Liver (tissue), 9 donors: Measurements from ENCODE around the gene SRP9. TPM values are rescaled to one million over a fixed set of nuclear protein-coding genes. Genes with fewer than 3 reads are reported as not detected.
"Not testable (repeated sequence)": the region's sequence is repeated elsewhere in the genome, so short reads cannot be mapped to it uniquely, and the experiment has no call there.

Experiments
- DNase-seq: peaks from one replicate; pipeline ENCODE4 v3.0.0-alpha.2; 2017; ENCODE audit warnings: low spot score
- H3K27ac ChIP-seq, 2 donors: one replicate each; pipeline ENCODE4 v1.7.0; 2013; ENCODE audit warnings: inconsistent platforms in 2 of 2, low read length in 2 of 2, control low read depth in 1 of 2, low read depth in 1 of 2, mild to moderate bottlenecking in 1 of 2
- H3K27me3 ChIP-seq, 4 donors: one replicate each; pipeline versions ENCODE4 v1.6.1 to v1.7.0; 2013; ENCODE audit warnings: low read length in 3 of 4, inconsistent platforms in 1 of 4, mild to moderate bottlenecking in 1 of 4, moderate library complexity in 1 of 4; ENCODE audit not compliant: control insufficient read depth in 4 of 4, insufficient read depth in 4 of 4
- H3K36me3 ChIP-seq, 4 donors: one replicate each; pipeline versions ENCODE4 v1.6.1 to v1.7.0; 2013; ENCODE audit warnings: low read length in 3 of 4, mild to moderate bottlenecking in 3 of 4, low read depth in 1 of 4, moderate library complexity in 1 of 4; ENCODE audit not compliant: control insufficient read depth in 4 of 4, insufficient read depth in 3 of 4
- H3K4me1 ChIP-seq, 4 donors: one replicate each; pipeline versions ENCODE4 v1.6.1 to v1.7.0; 2013; ENCODE audit warnings: low read length in 3 of 4, mild to moderate bottlenecking in 3 of 4, moderate library complexity in 1 of 4; ENCODE audit not compliant: control insufficient read depth in 4 of 4, insufficient read depth in 4 of 4
- H3K4me3 ChIP-seq, 3 donors: one replicate each; pipeline versions ENCODE4 v1.6.1 to v1.7.0; 2013; ENCODE audit warnings: low read length in 3 of 3, control low read depth in 1 of 3, low read depth in 1 of 3, mild to moderate bottlenecking in 1 of 3
- H3K9ac ChIP-seq, 2 donors: one replicate each; pipeline ENCODE4 v1.7.0; 2013; ENCODE audit warnings: low read length in 2 of 2, mild to moderate bottlenecking in 2 of 2, moderate library complexity in 2 of 2, control low read depth in 1 of 2, low read depth in 1 of 2
- H3K9me3 ChIP-seq, 4 donors: one replicate each; pipeline versions ENCODE4 v1.6.1 to v1.7.0; 2013; ENCODE audit warnings: low read length in 3 of 4; ENCODE audit not compliant: control insufficient read depth in 4 of 4
- HNF4A ChIP-seq, 2 donors: conservative IDR thresholded peaks; 2 replicates each; pipeline ENCODE4 v1.6.1; 2016; ENCODE audit warnings: antibody characterized with exemption in 2 of 2, mild to moderate bottlenecking in 2 of 2
- NR2F2 ChIP-seq: IDR thresholded peaks from 2 replicates; pipeline ENCODE4 v1.6.1; 2016; ENCODE audit warnings: antibody characterized with exemption
- RAD21 ChIP-seq, 2 donors: IDR thresholded peaks; 2 replicates each; pipeline ENCODE4 v1.6.1; 2016; ENCODE audit warnings: antibody characterized with exemption in 2 of 2, mild to moderate bottlenecking in 2 of 2
- RXRA ChIP-seq, 2 donors: IDR thresholded peaks; 2 replicates each; pipeline ENCODE4 v1.6.1; 2017 to 2018; ENCODE audit warnings: antibody characterized with exemption in 2 of 2, mild to moderate bottlenecking in 1 of 2
- WGBS: extraction: QIAGEN DNeasy Blood & Tissue Kit; methylation state at CpG from one replicate; pipeline ENCODE4 v1.1.7; 2013; 5-methylcytosine and 5-hydroxymethylcytosine counted together
- polyA plus RNA-seq, 2 donors: library from polyadenylated mRNA; stranded (reverse) in 1 of 2; unstranded in 1 of 2; fragments of 200-250 nt in 1 of 2; fragments of >200 nt in 1 of 2; fragmentation: Nextera tagmentation in 1 of 2; extraction: Ambion mirVana in 1 of 2; gene quantifications; one replicate each; pipeline versions ENCODE4 v1.2.1 to v1.2.3, GENCODE V29; 2013 to 2015
- total RNA-seq, 2 donors: library from RNA; depleted of rRNA; stranded (reverse); fragments of >200 nt; gene quantifications; one replicate each; pipeline ENCODE4 v1.2.3, GENCODE V29; 2014
- TF ChIP-seq, protein P1 (sequence below): IDR thresholded peaks from 2 replicates; pipeline ENCODE4 v1.6.1; 2016; ENCODE audit warnings: antibody characterized with exemption
- TF ChIP-seq, protein P2 (sequence below): IDR thresholded peaks from 2 replicates; pipeline ENCODE4 v1.6.1; 2016; ENCODE audit warnings: antibody characterized with exemption, mild to moderate bottlenecking
- TF ChIP-seq, protein P3 (sequence below): IDR thresholded peaks from 2 replicates; pipeline ENCODE4 v1.6.1; 2016; ENCODE audit warnings: antibody characterized with exemption
- donor health status: healthy.
- donor health status: healthy.
- donor health status: healthy.
- donor health status: healthy.
- donor health status: healthy.

The SRP9 gene
- total and polyA plus RNA-seq, 4 donors = 152 to 179 (median 154) TPM

DNA sequence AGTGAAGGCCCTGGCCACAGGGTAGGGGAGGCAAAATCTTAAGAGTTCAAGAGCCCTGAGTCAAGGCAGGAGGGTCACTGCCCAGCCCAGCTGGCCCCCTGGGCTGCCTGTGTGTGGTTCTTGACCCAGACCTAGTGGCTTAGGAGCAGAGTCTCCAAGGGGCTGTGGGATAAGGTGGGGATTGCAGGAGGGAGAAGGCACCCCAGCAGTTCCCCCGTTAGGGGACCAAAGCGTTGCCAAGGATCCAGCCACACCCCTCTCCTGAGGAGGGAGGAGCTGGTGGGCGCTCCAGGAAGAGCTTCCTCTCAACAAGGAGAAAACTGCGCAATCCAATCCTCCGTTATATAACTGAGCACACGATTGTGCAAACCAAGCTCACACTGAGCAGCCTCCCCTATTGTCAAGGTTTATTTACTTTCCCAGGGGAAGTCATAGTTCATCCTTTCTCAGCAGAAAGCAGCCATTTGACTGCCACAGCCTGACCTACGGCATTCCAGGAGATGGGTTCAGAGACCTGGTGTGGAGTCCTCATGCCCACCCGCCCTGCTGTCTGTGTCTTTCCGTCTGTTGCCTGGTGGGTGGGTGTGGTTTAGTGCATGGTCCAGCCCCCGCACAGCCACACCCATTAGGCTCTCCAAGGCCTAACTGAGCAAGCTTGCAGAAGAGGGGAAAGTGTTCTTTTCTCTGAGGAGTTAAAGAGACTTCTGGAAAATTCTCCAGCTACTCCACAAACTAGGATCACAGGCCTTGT is 35.8 kb downstream of the SRP9 start (continued):
- TF ChIP-seq HNF4A (conservative IDR thresholded peaks at IDR 0.05) (peak; percentile 90 to 95), RXRA (IDR thresholded peaks at IDR 0.05) (peak; percentile 99), RAD21 (IDR thresholded peaks at IDR 0.05) (peak; percentile 45 to 63), NR2F2 (peak; percentile 96)

DNA sequence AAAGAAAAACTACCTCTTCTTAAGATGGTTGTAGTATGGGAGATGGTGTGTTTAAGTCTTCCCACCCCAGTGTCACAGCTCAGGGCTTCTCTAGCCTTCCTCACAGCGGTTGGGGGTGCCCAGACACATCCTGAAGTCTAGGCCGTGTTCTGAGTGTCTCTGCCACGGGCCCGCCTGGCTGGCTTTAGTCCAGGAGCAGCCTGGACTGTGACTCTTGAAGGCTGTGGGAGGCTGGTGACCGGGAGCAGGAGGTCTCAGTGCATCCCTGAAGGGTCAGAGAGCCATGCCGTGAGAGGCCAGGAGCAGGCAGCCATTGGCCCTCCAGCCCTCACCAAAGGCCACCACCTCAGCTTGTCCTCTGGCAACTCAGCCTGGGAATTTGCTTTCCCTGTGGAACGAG is 36.8 kb downstream of the SRP9 start:
- Histone ChIP-seq H3K4me1 (peaks cover 36 to 75% (median 70%) of the 10 kb centered on the region in 4 donors), H3K36me3 (no peaks in the 10 kb centered on the region), H3K27me3 (no peaks in the 10 kb centered on the region), H3K4me3 (no peak overlapping the region), H3K9me3 (no peaks in the 10 kb centered on the region), H3K9ac (no peak overlapping the region), H3K27ac (peak overlapping the region; percentile 75 to 93)
- 35% methylated on average over 7 of the region's 7 CpGs for WGBS
- TF ChIP-seq NR2F2 = peak; percentile 22
- TF ChIP-seq, protein P1, sequence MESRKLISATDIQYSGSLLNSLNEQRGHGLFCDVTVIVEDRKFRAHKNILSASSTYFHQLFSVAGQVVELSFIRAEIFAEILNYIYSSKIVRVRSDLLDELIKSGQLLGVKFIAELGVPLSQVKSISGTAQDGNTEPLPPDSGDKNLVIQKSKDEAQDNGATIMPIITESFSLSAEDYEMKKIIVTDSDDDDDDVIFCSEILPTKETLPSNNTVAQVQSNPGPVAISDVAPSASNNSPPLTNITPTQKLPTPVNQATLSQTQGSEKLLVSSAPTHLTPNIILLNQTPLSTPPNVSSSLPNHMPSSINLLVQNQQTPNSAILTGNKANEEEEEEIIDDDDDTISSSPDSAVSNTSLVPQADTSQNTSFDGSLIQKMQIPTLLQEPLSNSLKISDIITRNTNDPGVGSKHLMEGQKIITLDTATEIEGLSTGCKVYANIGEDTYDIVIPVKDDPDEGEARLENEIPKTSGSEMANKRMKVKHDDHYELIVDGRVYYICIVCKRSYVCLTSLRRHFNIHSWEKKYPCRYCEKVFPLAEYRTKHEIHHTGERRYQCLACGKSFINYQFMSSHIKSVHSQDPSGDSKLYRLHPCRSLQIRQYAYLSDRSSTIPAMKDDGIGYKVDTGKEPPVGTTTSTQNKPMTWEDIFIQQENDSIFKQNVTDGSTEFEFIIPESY = no peak
- no peak for DNase-seq

DNA sequence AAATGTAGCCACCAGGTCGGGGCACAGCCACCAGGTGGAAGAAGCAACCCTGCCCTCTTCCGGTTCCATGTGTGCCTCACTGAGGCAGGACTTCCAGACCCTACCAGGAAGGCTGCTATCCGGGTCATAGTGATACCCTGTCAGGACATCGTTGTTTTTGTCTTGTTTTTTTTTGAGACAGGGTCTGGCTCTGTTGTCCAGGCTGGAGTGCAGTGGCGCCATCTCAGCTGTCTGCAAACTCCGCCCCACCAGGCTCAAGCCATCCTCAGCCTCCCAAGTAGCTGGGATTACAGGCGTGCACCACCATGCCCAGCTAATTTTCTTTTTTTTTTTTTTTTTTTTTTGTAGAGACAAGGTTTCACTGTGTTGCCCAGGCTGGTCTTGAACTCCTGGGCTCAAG is 37.5 kb downstream of the SRP9 start:
- DNase-seq, H3K9ac ChIP-seq, H3K27me3 ChIP-seq, H3K36me3 ChIP-seq, H3K4me3 ChIP-seq, H3K9me3 ChIP-seq: not testable (repeated sequence)
- H3K4me1 ChIP-seq = peaks cover 36 to 79% (median 76%) of the 10 kb centered on the region in 4 donors
- WGBS = 86% methylated on average over 7 of the region's 7 CpGs
- peak overlapping the region; percentile 75 to 93 for H3K27ac ChIP-seq

DNA sequence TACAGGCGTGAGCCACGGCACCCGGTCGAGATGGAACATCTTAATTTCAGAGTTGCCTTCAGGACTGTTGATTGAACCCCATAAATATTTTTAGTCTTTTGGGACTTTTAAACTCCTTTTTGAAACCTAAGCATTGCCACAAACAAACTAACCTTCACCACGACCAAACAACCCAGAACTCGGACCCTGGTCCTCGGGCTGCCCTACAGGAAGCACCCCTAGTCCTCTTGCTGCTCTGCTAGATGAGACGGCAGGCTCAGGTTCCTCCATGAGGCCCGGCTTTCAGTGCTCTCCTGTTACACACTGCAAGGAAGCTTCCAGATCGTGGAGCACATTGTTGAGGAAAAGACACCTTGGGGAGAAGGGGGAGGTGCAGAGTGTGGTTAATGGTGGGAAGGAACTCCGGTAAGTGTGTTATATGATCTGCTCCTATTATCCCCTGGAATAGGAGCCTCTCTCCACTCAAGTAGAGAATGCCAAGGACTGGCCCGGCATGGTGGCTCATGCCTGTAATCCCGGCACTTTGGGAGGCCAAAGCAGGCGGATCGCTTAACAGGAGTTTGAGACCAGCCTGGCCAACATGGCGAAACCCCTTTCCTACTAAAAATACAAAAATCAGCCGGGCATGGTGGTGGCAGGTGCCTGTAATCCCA is 38.0 kb downstream of the SRP9 start:
- Histone ChIP-seq H3K4me1 (peaks cover 39 to 83% (median 80%) of the 10 kb centered on the region in 4 donors), H3K36me3 (no peaks in the 10 kb centered on the region), H3K27ac (peak overlapping the region; percentile 35 to 40), H3K4me3 (no peak overlapping the region), H3K9me3 (no peaks in the 10 kb centered on the region), H3K9ac (no peak overlapping the region), H3K27me3 (no peaks in the 10 kb centered on the region)
- TF ChIP-seq, protein P2, sequence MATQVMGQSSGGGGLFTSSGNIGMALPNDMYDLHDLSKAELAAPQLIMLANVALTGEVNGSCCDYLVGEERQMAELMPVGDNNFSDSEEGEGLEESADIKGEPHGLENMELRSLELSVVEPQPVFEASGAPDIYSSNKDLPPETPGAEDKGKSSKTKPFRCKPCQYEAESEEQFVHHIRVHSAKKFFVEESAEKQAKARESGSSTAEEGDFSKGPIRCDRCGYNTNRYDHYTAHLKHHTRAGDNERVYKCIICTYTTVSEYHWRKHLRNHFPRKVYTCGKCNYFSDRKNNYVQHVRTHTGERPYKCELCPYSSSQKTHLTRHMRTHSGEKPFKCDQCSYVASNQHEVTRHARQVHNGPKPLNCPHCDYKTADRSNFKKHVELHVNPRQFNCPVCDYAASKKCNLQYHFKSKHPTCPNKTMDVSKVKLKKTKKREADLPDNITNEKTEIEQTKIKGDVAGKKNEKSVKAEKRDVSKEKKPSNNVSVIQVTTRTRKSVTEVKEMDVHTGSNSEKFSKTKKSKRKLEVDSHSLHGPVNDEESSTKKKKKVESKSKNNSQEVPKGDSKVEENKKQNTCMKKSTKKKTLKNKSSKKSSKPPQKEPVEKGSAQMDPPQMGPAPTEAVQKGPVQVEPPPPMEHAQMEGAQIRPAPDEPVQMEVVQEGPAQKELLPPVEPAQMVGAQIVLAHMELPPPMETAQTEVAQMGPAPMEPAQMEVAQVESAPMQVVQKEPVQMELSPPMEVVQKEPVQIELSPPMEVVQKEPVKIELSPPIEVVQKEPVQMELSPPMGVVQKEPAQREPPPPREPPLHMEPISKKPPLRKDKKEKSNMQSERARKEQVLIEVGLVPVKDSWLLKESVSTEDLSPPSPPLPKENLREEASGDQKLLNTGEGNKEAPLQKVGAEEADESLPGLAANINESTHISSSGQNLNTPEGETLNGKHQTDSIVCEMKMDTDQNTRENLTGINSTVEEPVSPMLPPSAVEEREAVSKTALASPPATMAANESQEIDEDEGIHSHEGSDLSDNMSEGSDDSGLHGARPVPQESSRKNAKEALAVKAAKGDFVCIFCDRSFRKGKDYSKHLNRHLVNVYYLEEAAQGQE = no peak
- TF ChIP-seq, protein P3, sequence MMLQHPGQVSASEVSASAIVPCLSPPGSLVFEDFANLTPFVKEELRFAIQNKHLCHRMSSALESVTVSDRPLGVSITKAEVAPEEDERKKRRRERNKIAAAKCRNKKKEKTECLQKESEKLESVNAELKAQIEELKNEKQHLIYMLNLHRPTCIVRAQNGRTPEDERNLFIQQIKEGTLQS = no peak
- TF ChIP-seq RAD21 (IDR thresholded peaks at IDR 0.05) = no peak
- 91% methylated on average over 17 of the region's 17 CpGs for WGBS
- DNase-seq = no peak
